Adrenal gland (tissue), 12 donors: Measurements from ENCODE around the gene SOBP. TPM values are rescaled to one million over a fixed set of nuclear protein-coding genes. Genes with fewer than 3 reads are reported as not detected.

ENCODE experiments used
- DNase-seq, 7 donors: peaks; one replicate each; pipeline ENCODE4 v3.0.0-alpha.2; 2019 to 2020
- H3K27ac ChIP-seq, 5 donors: fragments of 200-600 bp; sonication (generic) in 4 of 5; 1 replicate in 3 of 5; 2 replicates in 2 of 5; pipeline versions ENCODE4 v1.5.1 to v1.8.0; 2016 to 2020; ENCODE audit warnings: mild to moderate bottlenecking in 1 of 5
- H3K27me3 ChIP-seq: fragments of 200-600 bp; 2 replicates; pipeline ENCODE4 v1.8.0; 2021
- H3K36me3 ChIP-seq, 2 donors: fragments of 200-600 bp; replicated peaks in 1 of 2; 1 replicate in 1 of 2; 2 replicates in 1 of 2; pipeline versions ENCODE4 v1.5.1 to v1.8.0; 2018 to 2022
- H3K4me1 ChIP-seq, 2 donors: fragments of 200-600 bp; replicated peaks in 1 of 2; 1 replicate in 1 of 2; 2 replicates in 1 of 2; pipeline versions ENCODE4 v1.5.1 to v1.8.0; 2018 to 2021
- H3K4me3 ChIP-seq, 4 donors: fragments of 200-600 bp; sonication (generic) in 3 of 4; one replicate each; pipeline ENCODE4 v1.5.1; 2016 to 2018
- H3K9me3 ChIP-seq, 3 donors: fragments of 200-600 bp; sonication (generic) in 1 of 3; replicated peaks in 1 of 3; 1 replicate in 2 of 3; 2 replicates in 1 of 3; pipeline versions ENCODE4 v1.5.1 to v1.8.0; 2016 to 2021
- POLR2A ChIP-seq, 2 donors: fragments of 450-650 bp; IDR thresholded peaks; one replicate each; pipeline ENCODE4 v1.6.1; 2017; ENCODE audit warnings: antibody characterized with exemption in 2 of 2, mild to moderate bottlenecking in 2 of 2, moderate library complexity in 1 of 2
- WGBS, 4 donors: extraction: QIAGEN DNeasy Blood & Tissue Kit in 2 of 4; methylation state at CpG; one replicate each; pipeline versions ENCODE4 v1.1.5 to v1.1.7; 2013 to 2017; 5-methylcytosine and 5-hydroxymethylcytosine counted together
- intact Hi-C, 2 donors: fragments of 100-400 bp; cut with DNase I; formaldehyde crosslinking; loops; one replicate each; pipeline versions ENCODE4 v1.14.1 to v1.15.0; 2022 to 2023
- polyA plus RNA-seq, 3 donors: library from polyadenylated mRNA; stranded (reverse); fragments of 200-250 nt in 2 of 3; fragments of 350-450 nt in 1 of 3; fragmentation: Illumina TruSeq in 1 of 3; extraction: RNeasy Lipid Tissue Mini Kit (QIAGEN cat#74804) in 1 of 3; gene quantifications; one replicate each; pipeline ENCODE4 v1.2.3, GENCODE V29; 2013 to 2014
- total RNA-seq, 9 donors: library from RNA; depleted of rRNA in 4 of 9; stranded (reverse); fragments of >200 nt in 4 of 9; fragments of 120-200 nt in 1 of 9; fragmentation: NEBNext Ultra II Directional in 1 of 9; extraction: Animal tissue kit (Norgen Biotek cat#: 25700) in 1 of 9; gene quantifications; one replicate each; pipeline versions ENCODE4 v1.1.0 to v1.2.4, GENCODE V29; 2013 to 2023
- TF ChIP-seq, protein P1 (sequence below), 6 experiments: fragments of 450-650 bp in 4 of 6; fragments of 200-600 bp in 2 of 6; sonication (generic) in 1 of 6; IDR thresholded peaks; 1 replicate in 5 of 6; 2 replicates in 1 of 6; pipeline versions ENCODE4 v1.5.1 to v1.8.0; 2016 to 2021; ENCODE audit warnings: antibody characterized with exemption in 6 of 6, mild to moderate bottlenecking in 2 of 6, moderate library complexity in 1 of 6
- donor health status: healthy with polysubstance abuse.
- donor health status: Bipolar disorder and iron deficiency.
- donor health status: DM: yes; HTN: yes; CAD: no.
- donor health status: DM: no; HTN: no; CAD: no.
- donor health status: DM: no; HTN: no; CAD: no.
- donor health status: DM: yes; HTN: yes; CAD: no.

The SOBP gene
- total and polyA plus RNA-seq, 12 donors, result 5.6 to 25.6 (median 12.5) TPM

DNA sequence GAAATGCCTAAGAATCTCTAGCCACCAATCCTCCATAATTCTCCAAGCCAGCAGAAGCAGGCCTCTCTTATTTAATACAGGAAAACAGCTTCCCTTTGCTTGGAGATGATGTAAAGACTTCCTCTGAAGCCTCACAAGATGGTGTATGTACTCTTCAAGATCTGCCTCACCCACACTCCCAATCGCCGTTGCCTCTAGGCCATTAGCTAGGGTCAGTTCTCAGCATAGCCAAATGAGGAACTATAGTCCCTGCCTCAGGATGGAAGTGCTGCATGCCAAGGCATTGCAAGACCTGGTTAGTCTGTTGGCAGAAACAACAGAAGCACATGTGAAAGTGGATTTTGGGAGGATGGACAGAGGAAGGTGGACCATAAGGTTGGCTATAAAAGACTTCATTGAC is 195.1 kb downstream of the SOBP start:
- DNase-seq, result no peak

GRCh38 chr6:107689190-107689589 is 199.3 kb downstream of the SOBP start:
- intact Hi-C loops, result loop anchor here in 1 of 2 donors (10.0 kb wide), 1 partner anchor 146 kb away; no protein-coding TSS in a partner anchor
- no peak for DNase-seq
- TF ChIP-seq, protein P1, sequence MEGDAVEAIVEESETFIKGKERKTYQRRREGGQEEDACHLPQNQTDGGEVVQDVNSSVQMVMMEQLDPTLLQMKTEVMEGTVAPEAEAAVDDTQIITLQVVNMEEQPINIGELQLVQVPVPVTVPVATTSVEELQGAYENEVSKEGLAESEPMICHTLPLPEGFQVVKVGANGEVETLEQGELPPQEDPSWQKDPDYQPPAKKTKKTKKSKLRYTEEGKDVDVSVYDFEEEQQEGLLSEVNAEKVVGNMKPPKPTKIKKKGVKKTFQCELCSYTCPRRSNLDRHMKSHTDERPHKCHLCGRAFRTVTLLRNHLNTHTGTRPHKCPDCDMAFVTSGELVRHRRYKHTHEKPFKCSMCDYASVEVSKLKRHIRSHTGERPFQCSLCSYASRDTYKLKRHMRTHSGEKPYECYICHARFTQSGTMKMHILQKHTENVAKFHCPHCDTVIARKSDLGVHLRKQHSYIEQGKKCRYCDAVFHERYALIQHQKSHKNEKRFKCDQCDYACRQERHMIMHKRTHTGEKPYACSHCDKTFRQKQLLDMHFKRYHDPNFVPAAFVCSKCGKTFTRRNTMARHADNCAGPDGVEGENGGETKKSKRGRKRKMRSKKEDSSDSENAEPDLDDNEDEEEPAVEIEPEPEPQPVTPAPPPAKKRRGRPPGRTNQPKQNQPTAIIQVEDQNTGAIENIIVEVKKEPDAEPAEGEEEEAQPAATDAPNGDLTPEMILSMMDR (IDR thresholded peaks at IDR 0.05), result no peak
- TF ChIP-seq POLR2A (IDR thresholded peaks at IDR 0.05), result no peak
- no peaks in the 10 kb centered on the region for H3K36me3 ChIP-seq
- peaks cover 0 to 15% of the 10 kb centered on the region in 2 donors for H3K4me1 ChIP-seq
- no peaks in the 10 kb centered on the region for H3K27me3 ChIP-seq
- 63 to 100% (median 90%) methylated on average over 1 to 3 of the region's 3 CpGs for WGBS, 4 donors
- no peak overlapping the region for H3K27ac ChIP-seq
- H3K9me3 ChIP-seq, result no peaks in the 10 kb centered on the region
- H3K4me3 ChIP-seq, result no peak overlapping the region

More for the DNA sequence above, 195.1 kb downstream of the SOBP start:
- 80 to 95% (median 91%) methylated on average over 2 of the region's 2 CpGs for WGBS, 4 donors
- TF ChIP-seq, protein P1 (IDR thresholded peaks at IDR 0.05), result no peak
- Histone ChIP-seq H3K9me3 (no peaks in the 10 kb centered on the region), H3K27ac (no peak overlapping the region), H3K36me3 (no peaks in the 10 kb centered on the region), H3K27me3 (no peaks in the 10 kb centered on the region), H3K4me3 (no peak overlapping the region), H3K4me1 (no peaks in the 10 kb centered on the region)
- intact Hi-C loops, result loop anchor here in 1 of 2 donors (10.0 kb wide), 1 partner anchor 150 kb away; no protein-coding TSS in a partner anchor

GRCh38 chr6:107689951-107690642 is 200.2 kb downstream of the SOBP start:
- DNase-seq, result peak in 1 of 7 donors; percentile 35
- Histone ChIP-seq H3K27me3 (no peaks in the 10 kb centered on the region), H3K27ac (no peak overlapping the region), H3K9me3 (no peaks in the 10 kb centered on the region), H3K4me1 (peaks cover 0 to 15% of the 10 kb centered on the region in 2 donors), H3K36me3 (no peaks in the 10 kb centered on the region), H3K4me3 (no peak overlapping the region)
- intact Hi-C loops, result loop anchor here in 1 of 2 donors (10.0 kb wide), 1 partner anchor 145 kb away; no protein-coding TSS in a partner anchor
- WGBS, 4 donors, result 70 to 80% (median 74%) methylated on average over 12 to 13 of the region's 13 CpGs
- TF ChIP-seq, protein P1 (IDR thresholded peaks at IDR 0.05), result no peak
- TF ChIP-seq POLR2A (IDR thresholded peaks at IDR 0.05), result no peak

- no peak overlapping the region for H3K4me3 ChIP-seq
- 62 to 77% (median 72%) methylated on average over 6 of the region's 6 CpGs for WGBS, 4 donors
- intact Hi-C loops, result no loop called here
- no peaks in the 10 kb centered on the region for H3K36me3 ChIP-seq
- no peak for DNase-seq
- H3K27ac ChIP-seq, result no peak overlapping the region
- peaks cover 0 to 15% of the 10 kb centered on the region in 2 donors for H3K4me1 ChIP-seq
- no peaks in the 10 kb centered on the region for H3K27me3 ChIP-seq
- TF ChIP-seq, protein P1 (IDR thresholded peaks at IDR 0.05), result no peak
- no peak for TF ChIP-seq POLR2A (IDR thresholded peaks at IDR 0.05)
- H3K9me3 ChIP-seq, result no peaks in the 10 kb centered on the region
Observed at GRCh38 chr6:107690643-107691061, 200.7 kb downstream of the SOBP start.
